ENCODE results near the gene HNRNPL. TPM values are rescaled to one million over a fixed set of nuclear protein-coding genes. Genes with fewer than 3 reads are reported as not detected.

HNRNPL gene
- total and polyA plus RNA-seq, 2 of the 8 experiments (the other 6 are each of a cell fraction or from before 2014, with no cell fraction given), result 404 to 779 TPM

DNA sequence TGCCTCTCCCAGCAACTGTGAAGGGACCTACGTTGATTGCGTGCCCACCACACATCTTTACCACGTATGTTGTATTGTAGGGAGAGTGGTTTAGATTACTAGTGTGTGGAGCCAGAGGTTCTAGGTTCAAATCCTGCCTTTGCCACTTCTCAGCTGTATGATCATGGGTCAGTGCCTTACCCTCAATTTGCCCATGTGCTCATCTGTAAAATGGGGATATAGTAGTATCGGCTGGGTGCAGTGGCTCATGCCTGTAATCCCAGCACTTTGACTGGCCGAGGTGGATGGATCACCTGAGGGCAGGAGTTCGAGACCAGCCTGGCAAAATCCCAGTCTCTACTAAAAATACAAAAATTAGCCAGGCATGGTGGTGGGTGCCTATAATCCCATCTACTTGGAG lies 36.5 kb downstream of the HNRNPL start:
- DNase-seq (ENCODE audit: low read depth in 1 of 2, low spot score in 2 of 2), result no peak
- H2BK12ac ChIP-seq (ENCODE audit: low read depth, low read length), result no peak overlapping the region
- TF ChIP-seq GABPA (IDR thresholded peaks at IDR 0.05; ENCODE audit: borderline replicate concordance, insufficient read depth, low read length) (no peak), PHF8 (conservative IDR thresholded peaks at IDR 0.05; ENCODE audit: low read depth, low read length) (no peak), RFX5 (IDR thresholded peaks at IDR 0.05; ENCODE audit: borderline replicate concordance, low read depth, low read length) (no peak), RXRA (IDR thresholded peaks at IDR 0.05; ENCODE audit: insufficient read depth, low read depth, low read length) (no peak), CTBP2 (IDR thresholded peaks at IDR 0.05; ENCODE audit: borderline replicate concordance, insufficient read depth, insufficient read length, low read length) (no peak), KDM1A (IDR thresholded peaks at IDR 0.05; ENCODE audit: borderline replicate concordance, low read length) (no peak)
- H3K36me3 ChIP-seq (ENCODE audit: control insufficient read depth in 2 of 4, insufficient read depth in 4 of 4, low read length in 3 of 4), result peaks cover 0 to 20% (median 10%) of the 10 kb centered on the region in 4 experiments; a peak in 5 of 8 replicates
- H3K9ac ChIP-seq (replicated peaks in 1 of 4; ENCODE audit: extremely low read depth in 1 of 4, low read depth in 3 of 4, low read length in 3 of 4), result no peak overlapping the region
- H3K4me1 ChIP-seq (replicated peaks in 1 of 4; ENCODE audit: control insufficient read depth in 3 of 4, insufficient read depth in 4 of 4, low read length in 3 of 4), result no peaks in the 10 kb centered on the region
- no peak overlapping the region for H3K4me2 ChIP-seq (ENCODE audit: insufficient read depth in 1 of 2, low read depth in 2 of 2, low read length in 2 of 2)
- no peak overlapping the region for H3K4ac ChIP-seq (replicated peaks; ENCODE audit: insufficient read length, low read depth, low read length)
- FAIRE-seq, result no peak
- no peak overlapping the region for H3K4me3 ChIP-seq (ENCODE audit: extremely low read depth in 1 of 4, insufficient read depth in 2 of 4, low read depth in 3 of 4, low read length in 4 of 4)
- no peak overlapping the region for H4K5ac ChIP-seq (ENCODE audit: insufficient read length, low read depth, low read length)
- no peak overlapping the region for H3K27ac ChIP-seq (ENCODE audit: low read depth, low read length)
- no peaks in the 10 kb centered on the region for H3K27me3 ChIP-seq (replicated peaks in 1 of 4; ENCODE audit: control insufficient read depth in 3 of 4, extremely low read depth in 1 of 4, insufficient read depth in 3 of 4, low read length in 3 of 4)
- no peak overlapping the region for H4K8ac ChIP-seq (ENCODE audit: extremely low read depth, insufficient read depth, low read length)
- H2BK5ac ChIP-seq (ENCODE audit: low read depth, low read length), result no peak overlapping the region
- H3K14ac ChIP-seq (ENCODE audit: insufficient read length), result no peak overlapping the region
- no peak overlapping the region for H2AK5ac ChIP-seq (ENCODE audit: low read depth, low read length)
- no peak overlapping the region for H3K18ac ChIP-seq (ENCODE audit: extremely low read depth, low read length)
- WGBS, 2 experiments (ENCODE audit: extremely low coverage in 1 of 2, insufficient coverage in 1 of 2, insufficient read length in 1 of 2, insufficient replicate concordance in 2 of 2, low coverage in 1 of 2, low lambda C conversion rate in 2 of 2, missing lambda C conversion rate in 1 of 2), result 96% methylated on average over 6 of the region's 6 CpGs; no CpG with 5 or more reads in 1 of the 2 experiments
- H2BK120ac ChIP-seq (replicated peaks; ENCODE audit: low read depth, low read length), result no peak overlapping the region
- H3K23ac ChIP-seq (ENCODE audit: insufficient read length), result no peak overlapping the region
- H3K56ac ChIP-seq (replicated peaks; ENCODE audit: insufficient read length, low read depth, low read length), result no peak overlapping the region
- no peak overlapping the region for H4K91ac ChIP-seq (replicated peaks; ENCODE audit: insufficient read length, low read length)
- H3K79me2 ChIP-seq (ENCODE audit: control insufficient read depth in 1 of 2, insufficient read depth in 2 of 2, low read length in 2 of 2), result no peaks in the 10 kb centered on the region
- H4K20me1 ChIP-seq (replicated peaks in 1 of 2; ENCODE audit: control insufficient read depth in 1 of 2, insufficient read depth in 2 of 2, low read length in 2 of 2), result peaks cover 2 to 5% of the 10 kb centered on the region in 2 experiments
- no peak overlapping the region for H2BK15ac ChIP-seq (ENCODE audit: low read length)
- CTCF ChIA-PET (ENCODE audit: partially characterized antibody), result interaction anchor here (0.5 to 1.5 kb wide), 4 partner anchors 10 to 82 kb away, joined by 3 read pairs; no protein-coding TSS in a partner anchor
- H3K9me3 ChIP-seq (ENCODE audit: insufficient read depth in 2 of 2, low read depth in 1 of 2, low read length in 1 of 2), result no peaks in the 10 kb centered on the region
- H3K23me2 ChIP-seq (ENCODE audit: low read depth, low read length), result no peaks in the 10 kb centered on the region
- no peaks in the 10 kb centered on the region for H3K79me1 ChIP-seq (ENCODE audit: low read depth, low read length)
- POLR2A ChIA-PET (ENCODE audit: partially characterized antibody), result interaction anchor here (0.6 to 3.7 kb wide), 6 partner anchors 11 to 81 kb away, joined by 3 to 17 read pairs (median 3); no protein-coding TSS in a partner anchor
- no peak overlapping the region for H2AFZ ChIP-seq (ENCODE audit: low read length)
- no peak overlapping the region for H2BK20ac ChIP-seq (ENCODE audit: low read length)

Measured in H1 (cell line).